ENCODE measurements around the gene PAFAH1B1. TPM values are rescaled to one million over a fixed set of nuclear protein-coding genes. Genes with fewer than 3 reads are reported as not detected.

PAFAH1B1 gene
- polyA plus RNA-seq, 2 of the 4 experiments (the other 2 are of a cell fraction), result 122 to 197 TPM

DNA sequence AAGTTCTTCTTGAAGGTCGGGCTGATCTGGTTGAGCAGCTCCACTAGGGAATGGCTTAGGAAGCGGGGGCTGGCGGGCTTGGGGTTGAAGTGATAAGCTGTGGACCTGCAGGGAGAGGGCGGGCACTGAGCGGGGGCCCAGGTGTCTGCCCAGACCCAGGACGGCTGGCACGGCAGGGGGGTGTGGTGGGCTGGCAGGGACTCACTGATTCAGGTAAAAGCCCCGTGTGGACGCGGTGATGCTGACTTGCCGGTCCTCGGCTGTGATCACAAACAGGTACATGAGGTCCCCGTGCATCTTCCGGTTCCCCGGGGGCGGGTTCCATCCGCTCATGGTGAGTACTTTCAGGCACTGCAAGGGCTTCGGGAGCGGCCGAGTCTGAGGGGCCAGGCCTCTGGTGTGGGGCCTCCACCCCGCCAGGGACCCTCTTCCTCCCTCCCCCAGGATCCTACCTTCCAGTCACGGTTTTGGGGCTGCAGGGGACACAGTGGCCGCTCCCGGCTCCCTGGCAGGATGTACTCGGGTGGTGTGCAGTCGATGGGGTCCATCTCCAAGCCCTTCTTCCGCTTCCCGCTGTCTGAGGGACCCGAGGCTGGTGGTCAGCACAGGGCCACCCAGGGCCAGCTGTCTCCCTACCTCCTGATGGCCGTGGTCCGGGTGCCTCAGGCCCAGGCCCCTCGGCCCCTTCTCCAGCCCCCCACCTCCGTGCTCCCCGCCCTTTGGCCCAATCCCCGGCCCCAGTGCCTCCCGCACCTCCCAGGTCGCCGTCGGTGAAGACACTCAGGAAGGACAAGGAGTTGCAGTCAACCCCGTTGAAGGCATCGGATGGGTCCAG lies 107.9 kb downstream of the PAFAH1B1 start:
- Histone ChIP-seq H3K4me1 (peaks cover 10% of the 10 kb centered on the region), H3K4me3 (no peak overlapping the region), H3K9me3 (no peaks in the 10 kb centered on the region), H3K4me2 (no peak overlapping the region), H3K27ac (no peak overlapping the region)
- TF ChIP-seq ZSCAN20 (CRISPR knock-in tag; IDR thresholded peaks at IDR 0.05) (no peak), CHD2 (IDR thresholded peaks at IDR 0.05; ENCODE audit: low read length, partially characterized antibody) (no peak), MAZ (IDR thresholded peaks at IDR 0.05; ENCODE audit: borderline replicate concordance, low read depth, low read length) (no peak), HEYL (CRISPR knock-in tag; IDR thresholded peaks at IDR 0.05) (no peak), NPAS2 (CRISPR knock-in tag; IDR thresholded peaks at IDR 0.05; ENCODE audit: borderline replicate concordance) (no peak), HOXB5 (CRISPR knock-in tag; IDR thresholded peaks at IDR 0.05) (no peak), MAFK (IDR thresholded peaks at IDR 0.05; ENCODE audit: partially characterized antibody) (no peak), GATA3 (IDR thresholded peaks at IDR 0.05; ENCODE audit: borderline replicate concordance) (no peak), JUN (IDR thresholded peaks at IDR 0.05) (no peak), HDAC2 (IDR thresholded peaks at IDR 0.05) (no peak), RNF2 (IDR thresholded peaks at IDR 0.05; ENCODE audit: borderline replicate concordance, low read depth) (no peak), ZNF302 (CRISPR knock-in tag; IDR thresholded peaks at IDR 0.05) (no peak), NR3C1 (IDR thresholded peaks at IDR 0.05) (no peak), EHMT2 (IDR thresholded peaks at IDR 0.05; ENCODE audit: low read depth) (no peak), NFE2L2 (conservative IDR thresholded peaks at IDR 0.05; ENCODE audit: low read length) (no peak), CHD4 (IDR thresholded peaks at IDR 0.05; ENCODE audit: borderline replicate concordance) (no peak)
- TF ChIP-seq, protein P1, sequence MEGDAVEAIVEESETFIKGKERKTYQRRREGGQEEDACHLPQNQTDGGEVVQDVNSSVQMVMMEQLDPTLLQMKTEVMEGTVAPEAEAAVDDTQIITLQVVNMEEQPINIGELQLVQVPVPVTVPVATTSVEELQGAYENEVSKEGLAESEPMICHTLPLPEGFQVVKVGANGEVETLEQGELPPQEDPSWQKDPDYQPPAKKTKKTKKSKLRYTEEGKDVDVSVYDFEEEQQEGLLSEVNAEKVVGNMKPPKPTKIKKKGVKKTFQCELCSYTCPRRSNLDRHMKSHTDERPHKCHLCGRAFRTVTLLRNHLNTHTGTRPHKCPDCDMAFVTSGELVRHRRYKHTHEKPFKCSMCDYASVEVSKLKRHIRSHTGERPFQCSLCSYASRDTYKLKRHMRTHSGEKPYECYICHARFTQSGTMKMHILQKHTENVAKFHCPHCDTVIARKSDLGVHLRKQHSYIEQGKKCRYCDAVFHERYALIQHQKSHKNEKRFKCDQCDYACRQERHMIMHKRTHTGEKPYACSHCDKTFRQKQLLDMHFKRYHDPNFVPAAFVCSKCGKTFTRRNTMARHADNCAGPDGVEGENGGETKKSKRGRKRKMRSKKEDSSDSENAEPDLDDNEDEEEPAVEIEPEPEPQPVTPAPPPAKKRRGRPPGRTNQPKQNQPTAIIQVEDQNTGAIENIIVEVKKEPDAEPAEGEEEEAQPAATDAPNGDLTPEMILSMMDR (IDR thresholded peaks at IDR 0.05), result no peak
- TF ChIP-seq, protein P2, sequence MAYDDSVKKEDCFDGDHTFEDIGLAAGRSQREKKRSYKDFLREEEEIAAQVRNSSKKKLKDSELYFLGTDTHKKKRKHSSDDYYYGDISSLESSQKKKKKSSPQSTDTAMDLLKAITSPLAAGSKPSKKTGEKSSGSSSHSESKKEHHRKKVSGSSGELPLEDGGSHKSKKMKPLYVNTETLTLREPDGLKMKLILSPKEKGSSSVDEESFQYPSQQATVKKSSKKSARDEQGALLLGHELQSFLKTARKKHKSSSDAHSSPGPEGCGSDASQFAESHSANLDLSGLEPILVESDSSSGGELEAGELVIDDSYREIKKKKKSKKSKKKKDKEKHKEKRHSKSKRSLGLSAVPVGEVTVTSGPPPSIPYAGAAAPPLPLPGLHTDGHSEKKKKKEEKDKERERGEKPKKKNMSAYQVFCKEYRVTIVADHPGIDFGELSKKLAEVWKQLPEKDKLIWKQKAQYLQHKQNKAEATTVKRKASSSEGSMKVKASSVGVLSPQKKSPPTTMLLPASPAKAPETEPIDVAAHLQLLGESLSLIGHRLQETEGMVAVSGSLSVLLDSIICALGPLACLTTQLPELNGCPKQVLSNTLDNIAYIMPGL (CRISPR knock-in tag; IDR thresholded peaks at IDR 0.05; ENCODE audit: borderline replicate concordance), result no peak
- TF ChIP-seq, protein P3, sequence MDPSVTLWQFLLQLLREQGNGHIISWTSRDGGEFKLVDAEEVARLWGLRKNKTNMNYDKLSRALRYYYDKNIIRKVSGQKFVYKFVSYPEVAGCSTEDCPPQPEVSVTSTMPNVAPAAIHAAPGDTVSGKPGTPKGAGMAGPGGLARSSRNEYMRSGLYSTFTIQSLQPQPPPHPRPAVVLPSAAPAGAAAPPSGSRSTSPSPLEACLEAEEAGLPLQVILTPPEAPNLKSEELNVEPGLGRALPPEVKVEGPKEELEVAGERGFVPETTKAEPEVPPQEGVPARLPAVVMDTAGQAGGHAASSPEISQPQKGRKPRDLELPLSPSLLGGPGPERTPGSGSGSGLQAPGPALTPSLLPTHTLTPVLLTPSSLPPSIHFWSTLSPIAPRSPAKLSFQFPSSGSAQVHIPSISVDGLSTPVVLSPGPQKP (IDR thresholded peaks at IDR 0.05; ENCODE audit: low read depth, low read length), result no peak
- TF ChIP-seq, protein P4, sequence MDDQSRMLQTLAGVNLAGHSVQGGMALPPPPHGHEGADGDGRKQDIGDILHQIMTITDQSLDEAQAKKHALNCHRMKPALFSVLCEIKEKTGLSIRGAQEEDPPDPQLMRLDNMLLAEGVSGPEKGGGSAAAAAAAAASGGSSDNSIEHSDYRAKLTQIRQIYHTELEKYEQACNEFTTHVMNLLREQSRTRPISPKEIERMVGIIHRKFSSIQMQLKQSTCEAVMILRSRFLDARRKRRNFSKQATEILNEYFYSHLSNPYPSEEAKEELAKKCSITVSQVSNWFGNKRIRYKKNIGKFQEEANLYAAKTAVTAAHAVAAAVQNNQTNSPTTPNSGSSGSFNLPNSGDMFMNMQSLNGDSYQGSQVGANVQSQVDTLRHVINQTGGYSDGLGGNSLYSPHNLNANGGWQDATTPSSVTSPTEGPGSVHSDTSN (IDR thresholded peaks at IDR 0.05), result no peak
- no peak for DNase-seq (ENCODE audit: low read depth in 1 of 2, low spot score in 1 of 2)
- no peak for FAIRE-seq
- ATAC-seq, result no peak
- 93% methylated on average over 34 of the region's 41 CpGs for WGBS (ENCODE audit: missing lambda C conversion rate)
- POLR2A ChIA-PET, result no interaction called here
- CTCF ChIA-PET, result interaction anchor here (0.6 to 2.0 kb wide), 5 partner anchors 13 to 319 kb away, joined by 3 to 5 read pairs (median 3); no protein-coding TSS in a partner anchor
